Neural cell (in vitro differentiated cells): ENCODE results near the gene COL28A1. TPM values are rescaled to one million over a fixed set of nuclear protein-coding genes. Genes with fewer than 3 reads are reported as not detected.

Experiments used
- H2AFZ ChIP-seq: fragments of 200-600, 300-800 bp; sonication (generic), shearing (Covaris generic); 2 replicates; pipeline ENCODE4 v1.6.0; 2014; ENCODE audit warnings: low read depth, mild to moderate bottlenecking, antibody characterized with exemption, low read length, moderate library complexity
- H3F3A ChIP-seq: fragments of 200-600 bp; shearing (Covaris generic); 2 replicates; pipeline ENCODE4 v1.6.1; 2016; ENCODE audit warnings: mild to moderate bottlenecking, moderate library complexity, mixed read lengths, antibody characterized with exemption, low read length; ENCODE audit not compliant: insufficient read depth, poor library complexity, severe bottlenecking
- H3K27ac ChIP-seq: fragments of 200-600, 300-800 bp; sonication (generic), shearing (Covaris generic); 2 replicates; pipeline ENCODE4 v1.5.1; 2014; ENCODE audit warnings: mild to moderate bottlenecking, low read length, moderate library complexity
- H3K27me3 ChIP-seq: fragments of 300-800, 200-600 bp; sonication (generic), shearing (Covaris generic); 2 replicates; pipeline ENCODE4 v1.6.0; 2014; ENCODE audit warnings: mild to moderate bottlenecking, low read depth, low read length, moderate library complexity; ENCODE audit not compliant: insufficient read depth
- H3K36me3 ChIP-seq: fragments of 300-800, 200-600 bp; sonication (generic), shearing (Covaris generic); 2 replicates; pipeline ENCODE4 v1.5.1; 2014; ENCODE audit warnings: mild to moderate bottlenecking, antibody characterized with exemption, low read length, moderate library complexity; ENCODE audit not compliant: insufficient read depth
- H3K4me2 ChIP-seq: fragments of 300-800, 200-600 bp; sonication (generic), shearing (Covaris generic); 2 replicates; pipeline ENCODE4 v1.6.0; 2014; ENCODE audit warnings: mild to moderate bottlenecking, low read length
- H3K4me3 ChIP-seq: fragments of 300-800, 200-600 bp; sonication (generic), shearing (Covaris generic); 2 replicates; pipeline ENCODE4 v1.5.1; 2014; ENCODE audit warnings: mild to moderate bottlenecking, low read length, moderate library complexity
- H3K79me2 ChIP-seq: fragments of 200-600 bp; shearing (Covaris generic); replicated peaks from 2 replicates; pipeline ENCODE4 v1.6.0; 2014; ENCODE audit warnings: mild to moderate bottlenecking, low read length, moderate library complexity; ENCODE audit not compliant: insufficient read depth
- H3K9ac ChIP-seq: fragments of 300-800, 200-600 bp; sonication (generic), shearing (Covaris generic); 2 replicates; pipeline ENCODE4 v1.6.1; 2016; ENCODE audit warnings: mild to moderate bottlenecking, low read length, mixed read lengths
- H3K9me2 ChIP-seq: fragments of 200-600 bp; shearing (Covaris generic); 2 replicates; pipeline ENCODE4 v1.6.1; 2016; ENCODE audit warnings: mild to moderate bottlenecking, low read length, mixed read lengths; ENCODE audit not compliant: insufficient read depth
- H3K9me3 ChIP-seq: fragments of 200-600, 300-800 bp; sonication (generic), shearing (Covaris generic); 2 replicates; pipeline ENCODE4 v1.6.1; 2016; ENCODE audit warnings: mild to moderate bottlenecking, mixed run types, low read length, moderate library complexity, mixed read lengths
- H4K20me1 ChIP-seq: fragments of 200-600 bp; shearing (Covaris generic); 2 replicates; pipeline ENCODE4 v1.6.1; 2016; ENCODE audit warnings: mild to moderate bottlenecking, mixed run types; ENCODE audit not compliant: insufficient read depth
- EP300 ChIP-seq: fragments of 450-650 bp; conservative IDR thresholded peaks from 2 replicates; pipeline ENCODE4 v1.6.1; 2014; ENCODE audit warnings: antibody characterized with exemption, mild to moderate bottlenecking, moderate library complexity; ENCODE audit not compliant: poor library complexity, severe bottlenecking
- EZH2 ChIP-seq: fragments of 200-600, 300-800 bp; shearing (Covaris generic), sonication (generic); IDR thresholded peaks from 2 replicates; pipeline ENCODE4 v1.6.1; 2014; ENCODE audit warnings: antibody characterized with exemption, low read length, borderline replicate concordance, mild to moderate bottlenecking; ENCODE audit not compliant: insufficient read depth, poor library complexity, severe bottlenecking
- MXI1 ChIP-seq: fragments of 450-650 bp; conservative IDR thresholded peaks from 2 replicates; pipeline ENCODE4 v1.6.1; 2014; ENCODE audit warnings: antibody characterized with exemption, mild to moderate bottlenecking; ENCODE audit not compliant: poor library complexity, severe bottlenecking
- POLR2AphosphoS5 ChIP-seq: IDR thresholded peaks from 2 replicates; pipeline ENCODE4 v1.6.1; 2012
- RAD21 ChIP-seq: fragments of 450-650 bp; conservative IDR thresholded peaks from 2 replicates; pipeline ENCODE4 v1.6.1; 2014; ENCODE audit warnings: antibody characterized with exemption, mild to moderate bottlenecking, moderate library complexity
- SMC3 ChIP-seq: fragments of 450-650 bp; conservative IDR thresholded peaks from 2 replicates; pipeline ENCODE4 v1.6.1; 2014; ENCODE audit warnings: antibody characterized with exemption, mild to moderate bottlenecking, moderate library complexity; ENCODE audit not compliant: poor library complexity
- TAF1 ChIP-seq: IDR thresholded peaks from 2 replicates; pipeline ENCODE4 v1.6.1; 2012; ENCODE audit warnings: low read depth
- polyA plus RNA-seq: library from polyadenylated mRNA; depleted of rRNA; stranded (reverse); fragments of >200 nt; gene quantifications from 2 replicates; pipeline ENCODE4 v1.2.3, GENCODE V29; 2014
- TF ChIP-seq, protein P1 (sequence below): IDR thresholded peaks from 2 replicates; pipeline ENCODE4 v1.6.1; 2012; ENCODE audit warnings: borderline replicate concordance
- TF ChIP-seq, protein P2 (sequence below): fragments of 450-650 bp; IDR thresholded peaks from 2 replicates; pipeline ENCODE4 v1.5.1; 2014; ENCODE audit warnings: antibody characterized with exemption, mild to moderate bottlenecking, moderate library complexity; ENCODE audit not compliant: poor library complexity, severe bottlenecking

The COL28A1 gene
- polyA plus RNA-seq, 1 donor from 2014 or later: 1.0 TPM

DNA sequence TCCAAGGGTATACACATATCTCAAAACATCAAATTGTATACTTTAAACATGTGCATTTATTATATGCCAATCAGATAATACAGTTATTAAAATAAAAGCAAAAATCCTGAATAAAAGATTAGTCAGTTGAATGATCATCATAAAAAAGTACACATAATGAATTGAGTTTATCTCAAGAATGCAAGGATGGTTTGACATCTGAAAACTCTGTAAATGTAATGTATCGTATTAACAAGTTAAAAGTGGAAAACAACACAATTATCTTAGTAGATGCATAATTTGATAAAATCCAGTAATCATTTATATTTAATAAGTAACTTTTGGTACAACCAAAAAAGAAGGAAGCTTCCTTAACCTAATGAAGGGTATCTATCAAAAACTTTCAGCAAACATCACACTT is 86.6 kb downstream of the COL28A1 start:
- no peak overlapping the region for H3K4me2 ChIP-seq
- no peak overlapping the region for H2AFZ ChIP-seq
- H3K36me3 ChIP-seq: no peaks in the 10 kb centered on the region
- H3K27ac ChIP-seq: no peak overlapping the region
- H3K9me3 ChIP-seq: peaks cover 5% of the 10 kb centered on the region
- TF ChIP-seq MXI1 (no peak), TAF1 (no peak), EP300 (no peak)
- TF ChIP-seq, protein P1, sequence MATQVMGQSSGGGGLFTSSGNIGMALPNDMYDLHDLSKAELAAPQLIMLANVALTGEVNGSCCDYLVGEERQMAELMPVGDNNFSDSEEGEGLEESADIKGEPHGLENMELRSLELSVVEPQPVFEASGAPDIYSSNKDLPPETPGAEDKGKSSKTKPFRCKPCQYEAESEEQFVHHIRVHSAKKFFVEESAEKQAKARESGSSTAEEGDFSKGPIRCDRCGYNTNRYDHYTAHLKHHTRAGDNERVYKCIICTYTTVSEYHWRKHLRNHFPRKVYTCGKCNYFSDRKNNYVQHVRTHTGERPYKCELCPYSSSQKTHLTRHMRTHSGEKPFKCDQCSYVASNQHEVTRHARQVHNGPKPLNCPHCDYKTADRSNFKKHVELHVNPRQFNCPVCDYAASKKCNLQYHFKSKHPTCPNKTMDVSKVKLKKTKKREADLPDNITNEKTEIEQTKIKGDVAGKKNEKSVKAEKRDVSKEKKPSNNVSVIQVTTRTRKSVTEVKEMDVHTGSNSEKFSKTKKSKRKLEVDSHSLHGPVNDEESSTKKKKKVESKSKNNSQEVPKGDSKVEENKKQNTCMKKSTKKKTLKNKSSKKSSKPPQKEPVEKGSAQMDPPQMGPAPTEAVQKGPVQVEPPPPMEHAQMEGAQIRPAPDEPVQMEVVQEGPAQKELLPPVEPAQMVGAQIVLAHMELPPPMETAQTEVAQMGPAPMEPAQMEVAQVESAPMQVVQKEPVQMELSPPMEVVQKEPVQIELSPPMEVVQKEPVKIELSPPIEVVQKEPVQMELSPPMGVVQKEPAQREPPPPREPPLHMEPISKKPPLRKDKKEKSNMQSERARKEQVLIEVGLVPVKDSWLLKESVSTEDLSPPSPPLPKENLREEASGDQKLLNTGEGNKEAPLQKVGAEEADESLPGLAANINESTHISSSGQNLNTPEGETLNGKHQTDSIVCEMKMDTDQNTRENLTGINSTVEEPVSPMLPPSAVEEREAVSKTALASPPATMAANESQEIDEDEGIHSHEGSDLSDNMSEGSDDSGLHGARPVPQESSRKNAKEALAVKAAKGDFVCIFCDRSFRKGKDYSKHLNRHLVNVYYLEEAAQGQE: no peak
- H3K4me3 ChIP-seq: no peak overlapping the region
- no peak overlapping the region for H3K9ac ChIP-seq
- no peaks in the 10 kb centered on the region for H3K79me2 ChIP-seq
- no peaks in the 10 kb centered on the region for H3K27me3 ChIP-seq
- no peaks in the 10 kb centered on the region for H3K9me2 ChIP-seq
- no peaks in the 10 kb centered on the region for H4K20me1 ChIP-seq
- H3F3A ChIP-seq: no peaks in the 10 kb centered on the region

DNA sequence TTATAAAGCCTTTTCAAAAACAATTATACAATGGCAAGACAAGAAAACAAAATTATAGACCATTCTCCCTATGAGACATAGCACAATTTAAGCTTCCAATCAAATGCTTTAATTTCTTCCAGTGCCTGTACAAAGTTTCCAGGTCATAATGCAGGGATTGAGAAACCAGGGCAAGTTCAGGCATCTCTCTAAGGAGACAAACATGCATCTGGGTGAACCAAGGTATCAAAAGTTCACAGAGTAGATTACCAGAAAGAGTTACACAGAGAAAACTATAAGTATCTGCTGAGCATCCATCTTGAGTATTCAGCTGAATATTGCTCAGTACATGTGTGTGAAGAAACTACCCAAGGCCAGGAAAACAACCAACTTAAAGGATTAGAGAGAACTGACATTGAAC is 89.1 kb downstream of the COL28A1 start:
- no peaks in the 10 kb centered on the region for H3K27me3 ChIP-seq

More for the DNA sequence above, 89.1 kb downstream of the COL28A1 start:
- TF ChIP-seq EP300 (no peak), EZH2 (no peak), POLR2AphosphoS5 (no peak), SMC3 (no peak), MXI1 (no peak), RAD21 (no peak), TAF1 (no peak)
- TF ChIP-seq, protein P1: no peak
- TF ChIP-seq, protein P2, sequence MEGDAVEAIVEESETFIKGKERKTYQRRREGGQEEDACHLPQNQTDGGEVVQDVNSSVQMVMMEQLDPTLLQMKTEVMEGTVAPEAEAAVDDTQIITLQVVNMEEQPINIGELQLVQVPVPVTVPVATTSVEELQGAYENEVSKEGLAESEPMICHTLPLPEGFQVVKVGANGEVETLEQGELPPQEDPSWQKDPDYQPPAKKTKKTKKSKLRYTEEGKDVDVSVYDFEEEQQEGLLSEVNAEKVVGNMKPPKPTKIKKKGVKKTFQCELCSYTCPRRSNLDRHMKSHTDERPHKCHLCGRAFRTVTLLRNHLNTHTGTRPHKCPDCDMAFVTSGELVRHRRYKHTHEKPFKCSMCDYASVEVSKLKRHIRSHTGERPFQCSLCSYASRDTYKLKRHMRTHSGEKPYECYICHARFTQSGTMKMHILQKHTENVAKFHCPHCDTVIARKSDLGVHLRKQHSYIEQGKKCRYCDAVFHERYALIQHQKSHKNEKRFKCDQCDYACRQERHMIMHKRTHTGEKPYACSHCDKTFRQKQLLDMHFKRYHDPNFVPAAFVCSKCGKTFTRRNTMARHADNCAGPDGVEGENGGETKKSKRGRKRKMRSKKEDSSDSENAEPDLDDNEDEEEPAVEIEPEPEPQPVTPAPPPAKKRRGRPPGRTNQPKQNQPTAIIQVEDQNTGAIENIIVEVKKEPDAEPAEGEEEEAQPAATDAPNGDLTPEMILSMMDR: no peak
- Histone ChIP-seq H4K20me1 (no peaks in the 10 kb centered on the region), H3K9ac (no peak overlapping the region), H3K27ac (no peak overlapping the region), H3K9me3 (peaks cover 5% of the 10 kb centered on the region), H3K4me2 (no peak overlapping the region), H3F3A (no peaks in the 10 kb centered on the region), H3K79me2 (no peaks in the 10 kb centered on the region), H3K9me2 (no peaks in the 10 kb centered on the region), H2AFZ (no peak overlapping the region), H3K4me3 (no peak overlapping the region), H3K36me3 (no peaks in the 10 kb centered on the region)
